ENCODE results near the gene KRT3. TPM values are rescaled to one million over a fixed set of nuclear protein-coding genes. Genes with fewer than 3 reads are reported as not detected.

KRT3 gene
- total RNA-seq, 2 experiments from 2014 or later: not detected

Other genes with a start within 250 kb of the KRT3 start
- gene KRT71, start 243.0 kb downstream of the KRT3 start, total RNA-seq: not detected
- not detected for gene KRT74, start 222.3 kb downstream of the KRT3 start, total RNA-seq
- gene KRT72, start 194.7 kb downstream of the KRT3 start, total RNA-seq: under 1 TPM; 0.65 to 0.67 TPM
- gene KRT73, start 177.6 kb downstream of the KRT3 start, total RNA-seq: under 1 TPM; 0.42 to 0.60 TPM
- not detected for gene KRT2, start 143.9 kb downstream of the KRT3 start, total RNA-seq
- not detected for gene KRT1, start 115.7 kb downstream of the KRT3 start, total RNA-seq
- gene KRT77, start 92.6 kb downstream of the KRT3 start, total RNA-seq: not detected
- not detected for gene KRT76, start 18.8 kb downstream of the KRT3 start, total RNA-seq
- gene KRT4, start 18.0 kb upstream of the KRT3 start, total RNA-seq: not detected
- not detected for gene KRT79, start 38.2 kb upstream of the KRT3 start, total RNA-seq
- not detected for gene KRT78, start 52.9 kb upstream of the KRT3 start, total RNA-seq
- under 1 TPM in 1 of 2 experiments, not detected in 1; 0.20 TPM for gene KRT8, start 109.0 kb upstream of the KRT3 start, total RNA-seq
- gene KRT18, start 153.0 kb upstream of the KRT3 start, total RNA-seq: 1 to 10 TPM; 2.4 to 2.8 TPM
- gene EIF4B, start 210.3 kb upstream of the KRT3 start, total RNA-seq: 100 to 1,000 TPM; 439 to 448 TPM